ENCODE results near the gene MYADML2. TPM values are rescaled to one million over a fixed set of nuclear protein-coding genes. Genes with fewer than 3 reads are reported as not detected.

MYADML2 gene
- total and polyA plus RNA-seq, 2 of the 8 experiments (the other 6 are each of a cell fraction or from before 2014, with no cell fraction given), result 0.26 to 0.47 TPM

DNA sequence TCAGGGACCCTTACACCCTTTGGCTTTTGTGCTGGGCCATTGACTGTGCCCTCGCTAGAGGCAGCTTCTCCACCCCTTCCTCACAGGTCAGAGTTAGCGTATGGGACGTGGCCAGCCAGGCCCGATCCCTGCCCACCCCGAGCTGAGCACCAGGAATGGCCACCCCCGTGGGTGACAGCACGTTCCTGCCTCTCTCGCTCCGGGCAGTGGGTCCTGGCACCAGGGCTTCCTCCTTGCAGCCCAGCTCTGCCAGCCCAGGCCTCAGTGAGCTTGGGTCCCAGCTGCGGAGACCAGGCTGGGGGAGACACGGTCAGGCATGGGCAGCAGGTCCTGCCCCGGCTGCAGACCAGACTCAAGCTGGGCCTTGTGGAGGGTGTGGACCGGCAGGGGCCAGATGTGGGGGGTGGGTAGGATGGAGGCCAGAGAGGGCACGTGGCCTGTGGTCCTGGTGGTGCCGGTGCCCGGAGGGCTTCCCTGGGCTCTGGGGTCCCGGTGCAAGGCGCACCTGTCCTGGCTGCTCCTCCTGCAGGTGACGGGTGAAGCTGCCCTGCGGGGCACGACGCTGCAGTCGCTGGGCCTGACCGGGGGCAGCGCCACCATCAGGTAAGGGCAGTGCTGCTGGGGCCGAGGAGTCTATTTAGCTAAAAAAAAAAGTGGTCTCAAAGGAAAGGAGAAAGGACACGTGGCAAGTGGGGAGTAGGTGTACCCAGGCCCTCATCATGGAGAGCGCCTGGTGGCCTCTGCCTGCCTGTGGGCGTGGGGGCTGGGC is 48.6 kb upstream of the MYADML2 start:
- no peak overlapping the region for H4K5ac ChIP-seq (ENCODE audit: insufficient read length, low read depth, low read length)
- 0 out of 2 replicates have a peak overlapping the region, but pooled peaks have one; percentile 13 for H2AK5ac ChIP-seq (ENCODE audit: low read depth, low read length)
- CTCF ChIA-PET (ENCODE audit: partially characterized antibody), result interaction anchor here (0.8 to 3.2 kb wide), 19 partner anchors 9 to 330 kb away, joined by 3 to 20 read pairs (median 5); partner anchors contain the start of genes LRRC45, MAFG and NOTUM
- H3K27me3 ChIP-seq (replicated peaks in 1 of 4; ENCODE audit: control insufficient read depth in 3 of 4, extremely low read depth in 1 of 4, insufficient read depth in 3 of 4, low read length in 3 of 4), result no peaks in the 10 kb centered on the region
- 0 out of 2 replicates have a peak overlapping the region, but pooled peaks have one; percentile 34 for H3K27ac ChIP-seq (ENCODE audit: low read depth, low read length)
- no peak overlapping the region for H4K91ac ChIP-seq (replicated peaks; ENCODE audit: insufficient read length, low read length)
- H3K36me3 ChIP-seq (ENCODE audit: control insufficient read depth in 2 of 4, insufficient read depth in 4 of 4, low read length in 3 of 4), result no peaks in the 10 kb centered on the region
- 0 out of 2 replicates have a peak overlapping the region, but pooled peaks have one; percentile 52 for H2BK5ac ChIP-seq (ENCODE audit: low read depth, low read length)
- H3K56ac ChIP-seq (replicated peaks; ENCODE audit: insufficient read length, low read depth, low read length), result no peak overlapping the region
- H3K9me3 ChIP-seq (ENCODE audit: insufficient read depth in 2 of 2, low read depth in 1 of 2, low read length in 1 of 2), result no peaks in the 10 kb centered on the region
- 87% methylated on average over 29 of the region's 29 CpGs; no CpG with 5 or more reads in 1 of the 2 experiments for WGBS, 2 experiments (ENCODE audit: extremely low coverage in 1 of 2, insufficient coverage in 1 of 2, insufficient read length in 1 of 2, insufficient replicate concordance in 2 of 2, low coverage in 1 of 2, low lambda C conversion rate in 2 of 2, missing lambda C conversion rate in 1 of 2)
- peak in 1 of 2 experiments; percentile 63 for DNase-seq (ENCODE audit: low read depth in 1 of 2, low spot score in 2 of 2)
- H3K4ac ChIP-seq (replicated peaks; ENCODE audit: insufficient read length, low read depth, low read length), result no peak overlapping the region
- H3K4me2 ChIP-seq (ENCODE audit: insufficient read depth in 1 of 2, low read depth in 2 of 2, low read length in 2 of 2), result no peak overlapping the region
- no peak overlapping the region for H3K18ac ChIP-seq (ENCODE audit: extremely low read depth, low read length)
- no peaks in the 10 kb centered on the region for H3K23me2 ChIP-seq (ENCODE audit: low read depth, low read length)
- H4K8ac ChIP-seq (ENCODE audit: extremely low read depth, insufficient read depth, low read length), result peak overlapping the region; percentile 64; the same call in 1 of the 2 replicates
- no peak overlapping the region for H2AFZ ChIP-seq (ENCODE audit: low read length)
- no peaks in the 10 kb centered on the region for H3K79me2 ChIP-seq (ENCODE audit: control insufficient read depth in 1 of 2, insufficient read depth in 2 of 2, low read length in 2 of 2)
- peaks cover 1 to 18% of the 10 kb centered on the region in 2 experiments for H4K20me1 ChIP-seq (replicated peaks in 1 of 2; ENCODE audit: control insufficient read depth in 1 of 2, insufficient read depth in 2 of 2, low read length in 2 of 2)
- peaks cover 0 to 29% (median 26%) of the 10 kb centered on the region in 4 experiments; a peak in 6 of 7 replicates for H3K4me1 ChIP-seq (replicated peaks in 1 of 4; ENCODE audit: control insufficient read depth in 3 of 4, insufficient read depth in 4 of 4, low read length in 3 of 4)
- no peak for FAIRE-seq
- H2BK20ac ChIP-seq (ENCODE audit: low read length), result no peak overlapping the region
- no peak overlapping the region for H3K14ac ChIP-seq (ENCODE audit: insufficient read length)
- H3K4me3 ChIP-seq (ENCODE audit: extremely low read depth in 1 of 4, insufficient read depth in 2 of 4, low read depth in 3 of 4, low read length in 4 of 4), result no peak overlapping the region
- POLR2A ChIA-PET (ENCODE audit: partially characterized antibody), result interaction anchor here (1.0 to 1.8 kb wide), 5 partner anchors 10 to 75 kb away, joined by 3 to 7 read pairs (median 3); no protein-coding TSS in a partner anchor
- no peak overlapping the region for H3K9ac ChIP-seq (replicated peaks in 1 of 4; ENCODE audit: extremely low read depth in 1 of 4, low read depth in 3 of 4, low read length in 3 of 4)
- peaks cover 5% of the 10 kb centered on the region for H3K79me1 ChIP-seq (ENCODE audit: low read depth, low read length)
- no peak overlapping the region for H2BK120ac ChIP-seq (replicated peaks; ENCODE audit: low read depth, low read length)
- H2BK12ac ChIP-seq (ENCODE audit: low read depth, low read length), result 0 out of 2 replicates have a peak overlapping the region, but pooled peaks have one; percentile 17
- H3K23ac ChIP-seq (ENCODE audit: insufficient read length), result no peak overlapping the region
- H2BK15ac ChIP-seq (ENCODE audit: low read length), result no peak overlapping the region; the same call in 1 of the 2 replicates
- TF ChIP-seq RAD21 (IDR thresholded peaks at IDR 0.05 in 1 of 2, conservative IDR thresholded peaks at IDR 0.05 in 1 of 2; ENCODE audit: low read depth in 2 of 2, low read length in 2 of 2) (peak; percentile 30 to 52; a peak in 3 of 4 replicates), RBBP5 (IDR thresholded peaks at IDR 0.05; ENCODE audit: borderline replicate concordance, low read depth, low read length) (no peak), EGR1 (IDR thresholded peaks at IDR 0.05; ENCODE audit: borderline replicate concordance, low read depth, low read length) (0 out of 2 replicates have a peak, but pooled peaks have one; percentile 36), FOSL1 (IDR thresholded peaks at IDR 0.05; ENCODE audit: insufficient read depth, low read depth, low read length) (0 out of 2 replicates have a peak, but pooled peaks have one; percentile 12)
- TF ChIP-seq, protein P1, sequence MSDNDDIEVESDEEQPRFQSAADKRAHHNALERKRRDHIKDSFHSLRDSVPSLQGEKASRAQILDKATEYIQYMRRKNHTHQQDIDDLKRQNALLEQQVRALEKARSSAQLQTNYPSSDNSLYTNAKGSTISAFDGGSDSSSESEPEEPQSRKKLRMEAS (IDR thresholded peaks at IDR 0.05), result no peak
- TF ChIP-seq, protein P2, sequence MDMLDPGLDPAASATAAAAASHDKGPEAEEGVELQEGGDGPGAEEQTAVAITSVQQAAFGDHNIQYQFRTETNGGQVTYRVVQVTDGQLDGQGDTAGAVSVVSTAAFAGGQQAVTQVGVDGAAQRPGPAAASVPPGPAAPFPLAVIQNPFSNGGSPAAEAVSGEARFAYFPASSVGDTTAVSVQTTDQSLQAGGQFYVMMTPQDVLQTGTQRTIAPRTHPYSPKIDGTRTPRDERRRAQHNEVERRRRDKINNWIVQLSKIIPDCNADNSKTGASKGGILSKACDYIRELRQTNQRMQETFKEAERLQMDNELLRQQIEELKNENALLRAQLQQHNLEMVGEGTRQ (IDR thresholded peaks at IDR 0.05; ENCODE audit: low read length), result no peak
